Bronchus fibroblast of lung (primary cell): ENCODE results near the gene FGF4. TPM values are rescaled to one million over a fixed set of nuclear protein-coding genes. Genes with fewer than 3 reads are reported as not detected.

ENCODE experiments used
- total RNA-seq: library from RNA; depleted of rRNA; stranded (reverse); fragments of >200 nt; gene quantifications from 2 replicates; pipeline ENCODE4 v1.2.3, GENCODE V29; 2015

FGF4 gene
- total RNA-seq = not detected in 2 replicates

GRCh38 chr11:69775163-69775755 lies at the start of gene FGF4:
Gene FGF4, minus strand, starts transcription at chr11:69775341. Its CDS starts 257 bp downstream, at chr11:69775084.

GRCh38 chr11:69818603-69819441 lies 43.7 kb upstream of the FGF4 start, which contains the start of gene FGF3:
Gene FGF3, minus strand, starts transcription at chr11:69819416. Its CDS starts 483 bp downstream, at chr11:69818933.

Other genes with a start within 250 kb of the FGF4 start
- gene CCND1, start 134.2 kb downstream of the FGF4 start, total RNA-seq = 112 and 125 TPM in 2 replicates
- gene LTO1, start 100.0 kb downstream of the FGF4 start, total RNA-seq = 10.4 and 11.4 TPM in 2 replicates
- gene FGF19, start 71.3 kb downstream of the FGF4 start, total RNA-seq = not detected in 2 replicates
- not detected in 2 replicates for gene FGF3, start 44.1 kb upstream of the FGF4 start, total RNA-seq